BJ (cell line): Measurements from ENCODE around the gene TMPRSS4. TPM values are rescaled to one million over a fixed set of nuclear protein-coding genes. Genes with fewer than 3 reads are reported as not detected.

ENCODE experiments used
- CTCF ChIA-PET: fragments of 350-600 bp; formaldehyde crosslinking; extraction: SDS; loops from one replicate; lab custom pipeline; 2021; ENCODE audit warnings: antibody characterized with exemption, inconsistent platforms; lab: Yijun Ruan, JAX
- POLR2A ChIA-PET: fragments of 300-600 bp; sonication (Branson Sonifier 250); formaldehyde crosslinking; extraction: SDS; loops from one replicate; lab custom pipeline; 2021; ENCODE audit warnings: antibody characterized with exemption; lab: Charles Lee
- DNase-seq: peaks from one replicate; pipeline ENCODE4 v3.0.0-alpha.2; 2011; ENCODE audit warnings: low read depth
- H3K27me3 ChIP-seq: 2 replicates; pipeline ENCODE4 v1.6.0; 2011; ENCODE audit warnings: low read length; ENCODE audit not compliant: control insufficient read depth, insufficient read depth
- H3K36me3 ChIP-seq: 2 replicates; pipeline ENCODE4 v1.5.1; 2011; ENCODE audit warnings: low read length; ENCODE audit not compliant: control insufficient read depth, insufficient read depth
- H3K4me3 ChIP-seq: 2 replicates; pipeline ENCODE4 v1.5.1; 2011; ENCODE audit warnings: low read depth, mild to moderate bottlenecking, control low read depth, low read length
- CTCF ChIP-seq: IDR thresholded peaks from 2 replicates; pipeline ENCODE4 v1.5.1; 2011; ENCODE audit warnings: low read depth, mild to moderate bottlenecking, control low read depth, inconsistent platforms, low read length, moderate library complexity; ENCODE audit not compliant: insufficient read depth
- polyA plus RNA-seq: library from polyadenylated mRNA; depleted of rRNA; stranded (reverse); fragments of >200 nt; gene quantifications from 2 replicates; pipeline ENCODE4 v1.2.3, GENCODE V29; 2011

Gene TMPRSS4
- polyA plus RNA-seq, 1 experiment = not detected

GRCh38 chr11:118135796-118136165, 58.9 kb downstream of the TMPRSS4 start:
- no peak for TF ChIP-seq CTCF
- Histone ChIP-seq H3K4me3 (no peak overlapping the region), H3K27me3 (peaks cover 2% of the 10 kb centered on the region), H3K36me3 (no peaks in the 10 kb centered on the region)
- CTCF ChIA-PET = no interaction called here
- no peak for DNase-seq
- POLR2A ChIA-PET = no interaction called here

- no peak for DNase-seq
- POLR2A ChIA-PET = no interaction called here
- Histone ChIP-seq H3K4me3 (no peak overlapping the region), H3K27me3 (peaks cover 2% of the 10 kb centered on the region), H3K36me3 (no peaks in the 10 kb centered on the region)
- CTCF ChIA-PET = no interaction called here
- TF ChIP-seq CTCF = no peak
Observed at GRCh38 chr11:118136341-118136740, 59.5 kb downstream of the TMPRSS4 start.

- H3K4me3 ChIP-seq = no peak overlapping the region
- DNase-seq = no peak
- POLR2A ChIA-PET = no interaction called here
- TF ChIP-seq CTCF = no peak
- CTCF ChIA-PET = interaction anchor here (1.2 to 2.3 kb wide), 2 partner anchors 8 to 35 kb away, joined by 3 to 5 read pairs; no protein-coding TSS in a partner anchor
- peaks cover 3% of the 10 kb centered on the region for H3K27me3 ChIP-seq
- H3K36me3 ChIP-seq = no peaks in the 10 kb centered on the region
Observed at GRCh38 chr11:118136801-118137200, 59.9 kb downstream of the TMPRSS4 start.

GRCh38 chr11:118138839-118139420, 62.1 kb downstream of the TMPRSS4 start:
- H3K27me3 ChIP-seq = peaks cover 9% of the 10 kb centered on the region
- DNase-seq = no peak
- TF ChIP-seq CTCF = no peak
- ChIA-PET CTCF (interaction anchor here (1.2 to 12.6 kb wide), 3 partner anchors 10 to 36 kb away, joined by 3 to 161 read pairs (median 5); no protein-coding TSS in a partner anchor), POLR2A (no interaction called here)
- H3K36me3 ChIP-seq = no peaks in the 10 kb centered on the region
- H3K4me3 ChIP-seq = no peak overlapping the region

- Histone ChIP-seq H3K36me3 (no peaks in the 10 kb centered on the region), H3K4me3 (no peak overlapping the region), H3K27me3 (peaks cover 12% of the 10 kb centered on the region)
- CTCF ChIA-PET = interaction anchor here (12.6 kb wide), 1 partner anchor 30 kb away, joined by 161 read pairs; no protein-coding TSS in a partner anchor
- POLR2A ChIA-PET = interaction anchor here (0.6 kb wide), 1 partner anchor 435 kb away, joined by 3 read pairs; no protein-coding TSS in a partner anchor
- DNase-seq = no peak
- no peak for TF ChIP-seq CTCF
Observed at GRCh38 chr11:118139578-118139977, 62.7 kb downstream of the TMPRSS4 start.
